ENCODE measurements around the gene APBA1. TPM values are rescaled to one million over a fixed set of nuclear protein-coding genes. Genes with fewer than 3 reads are reported as not detected.

APBA1 gene
- total RNA-seq, 4 donors from 2014 or later, result 3.3 to 9.7 (median 5.2) TPM

DNA sequence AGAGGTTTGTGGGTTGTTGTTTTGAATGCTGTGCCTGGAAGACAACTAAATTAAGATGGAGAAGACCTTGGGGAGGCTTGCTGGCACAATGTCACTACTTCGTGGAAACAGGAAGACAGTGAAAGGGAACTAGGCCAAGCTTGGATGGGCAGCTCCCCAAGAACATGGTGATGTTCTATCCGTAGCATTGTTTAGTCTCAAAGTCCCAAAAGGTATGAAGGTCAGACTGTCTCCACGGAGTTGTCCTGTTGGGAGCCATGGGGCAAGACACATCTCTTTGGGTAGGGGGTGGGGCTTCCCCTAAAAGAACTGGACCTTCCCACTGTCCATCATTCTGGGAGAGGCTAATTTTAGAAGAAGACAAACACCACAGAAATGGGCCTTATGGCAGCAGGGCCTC lies 206.7 kb downstream of the APBA1 start:
- Histone ChIP-seq H3K36me3 (peaks cover 0 to 10% (median 0%) of the 10 kb centered on the region in 4 donors), H3K27me3 (no peaks in the 10 kb centered on the region), H3K9me3 (no peaks in the 10 kb centered on the region), H3K4me3 (no peak overlapping the region), H3K27ac (replicated peaks in 1 of 4) (peak overlapping the region in 3 of 4 donors; percentile 34 to 50 (median 35)), H3K4me1 (peaks cover 0 to 19% (median 17%) of the 10 kb centered on the region in 4 donors)
- WGBS, result 18% methylated on average over 3 of the region's 3 CpGs
- TF ChIP-seq, protein P1, sequence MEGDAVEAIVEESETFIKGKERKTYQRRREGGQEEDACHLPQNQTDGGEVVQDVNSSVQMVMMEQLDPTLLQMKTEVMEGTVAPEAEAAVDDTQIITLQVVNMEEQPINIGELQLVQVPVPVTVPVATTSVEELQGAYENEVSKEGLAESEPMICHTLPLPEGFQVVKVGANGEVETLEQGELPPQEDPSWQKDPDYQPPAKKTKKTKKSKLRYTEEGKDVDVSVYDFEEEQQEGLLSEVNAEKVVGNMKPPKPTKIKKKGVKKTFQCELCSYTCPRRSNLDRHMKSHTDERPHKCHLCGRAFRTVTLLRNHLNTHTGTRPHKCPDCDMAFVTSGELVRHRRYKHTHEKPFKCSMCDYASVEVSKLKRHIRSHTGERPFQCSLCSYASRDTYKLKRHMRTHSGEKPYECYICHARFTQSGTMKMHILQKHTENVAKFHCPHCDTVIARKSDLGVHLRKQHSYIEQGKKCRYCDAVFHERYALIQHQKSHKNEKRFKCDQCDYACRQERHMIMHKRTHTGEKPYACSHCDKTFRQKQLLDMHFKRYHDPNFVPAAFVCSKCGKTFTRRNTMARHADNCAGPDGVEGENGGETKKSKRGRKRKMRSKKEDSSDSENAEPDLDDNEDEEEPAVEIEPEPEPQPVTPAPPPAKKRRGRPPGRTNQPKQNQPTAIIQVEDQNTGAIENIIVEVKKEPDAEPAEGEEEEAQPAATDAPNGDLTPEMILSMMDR (IDR thresholded peaks at IDR 0.05), result no peak
- TF ChIP-seq POLR2AphosphoS5 (IDR thresholded peaks at IDR 0.05), result peak; percentile 26 to 71
- intact Hi-C loops (cut with DNase I), result no loop called here
- DNase-seq (ENCODE audit: extremely low spot score), result no peak

DNA sequence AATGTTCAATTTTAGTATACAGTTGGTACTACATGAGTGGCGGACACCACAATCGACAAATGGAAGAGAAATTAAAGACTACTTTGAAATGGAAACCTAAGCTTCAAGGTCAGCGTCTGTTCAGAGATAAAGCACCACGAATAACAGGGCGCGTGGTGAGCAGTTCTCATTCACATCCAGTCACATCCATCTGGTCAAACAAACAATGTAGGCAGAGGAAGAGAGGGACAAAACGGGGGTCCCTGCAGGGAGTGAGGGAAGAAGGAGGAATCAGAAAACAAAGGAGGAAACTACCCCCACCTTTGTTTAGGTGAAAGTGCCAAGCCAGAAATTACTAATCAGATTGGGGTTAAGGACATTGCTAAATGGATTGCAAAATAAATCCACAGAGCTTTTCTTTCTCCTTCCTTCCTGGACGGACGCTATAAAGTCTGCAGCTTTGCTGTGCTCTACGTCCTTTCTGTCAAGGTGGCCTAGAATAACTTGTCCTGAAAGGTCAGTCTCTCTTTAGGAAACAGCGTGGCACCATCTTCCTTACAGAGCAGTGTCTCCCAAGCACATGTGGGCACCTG lies 208.6 kb downstream of the APBA1 start:
- WGBS, result 66% methylated on average over 11 of the region's 11 CpGs
- no peak overlapping the region for H3K27ac ChIP-seq (replicated peaks in 1 of 4)
- no peak overlapping the region for H3K4me3 ChIP-seq
- TF ChIP-seq EP300 (IDR thresholded peaks at IDR 0.05) (no peak), POLR2AphosphoS5 (IDR thresholded peaks at IDR 0.05) (no peak), POLR2A (IDR thresholded peaks at IDR 0.05; ENCODE audit: low read depth) (no peak)
- TF ChIP-seq, protein P1 (IDR thresholded peaks at IDR 0.05), result no peak
- H3K9me3 ChIP-seq, result no peaks in the 10 kb centered on the region
- DNase-seq (ENCODE audit: extremely low spot score), result no peak
- no peaks in the 10 kb centered on the region for H3K27me3 ChIP-seq
- H3K36me3 ChIP-seq, result peaks cover 0 to 10% (median 0%) of the 10 kb centered on the region in 4 donors
- intact Hi-C loops (cut with DNase I), result no loop called here
- peaks cover 0 to 19% (median 17%) of the 10 kb centered on the region in 4 donors for H3K4me1 ChIP-seq

DNA sequence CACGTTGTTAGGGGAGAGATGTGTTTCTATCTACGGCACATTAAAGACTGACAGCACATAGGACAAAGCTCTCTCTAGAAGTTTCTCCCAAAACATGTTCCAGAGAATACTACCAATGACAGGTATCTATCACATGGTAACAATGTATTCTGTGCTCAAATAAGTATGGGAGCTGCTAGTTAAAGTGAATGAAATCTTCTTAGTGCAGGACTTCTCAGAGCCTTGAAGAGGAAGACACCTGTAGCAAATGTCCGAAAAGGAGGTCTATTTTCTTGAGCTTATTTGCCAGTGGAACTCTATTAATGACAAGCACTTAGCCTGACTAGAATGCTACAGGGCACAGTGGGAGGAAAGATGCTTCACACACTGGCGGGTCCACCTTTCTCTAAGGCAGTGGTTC lies 209.8 kb downstream of the APBA1 start:
- Histone ChIP-seq H3K9me3 (no peaks in the 10 kb centered on the region), H3K4me3 (no peak overlapping the region), H3K27ac (replicated peaks in 1 of 4) (no peak overlapping the region), H3K27me3 (no peaks in the 10 kb centered on the region), H3K36me3 (peaks cover 0 to 6% (median 0%) of the 10 kb centered on the region in 4 donors), H3K4me1 (peaks cover 0 to 19% (median 17%) of the 10 kb centered on the region in 4 donors)
- no peak for DNase-seq (ENCODE audit: extremely low spot score)
- WGBS, result 85% methylated on average over 4 of the region's 4 CpGs
- intact Hi-C loops (cut with DNase I), result no loop called here
- TF ChIP-seq POLR2AphosphoS5 (IDR thresholded peaks at IDR 0.05) (no peak), POLR2A (IDR thresholded peaks at IDR 0.05; ENCODE audit: low read depth) (no peak), EP300 (IDR thresholded peaks at IDR 0.05) (no peak)
- TF ChIP-seq, protein P1 (IDR thresholded peaks at IDR 0.05), result no peak

DNA sequence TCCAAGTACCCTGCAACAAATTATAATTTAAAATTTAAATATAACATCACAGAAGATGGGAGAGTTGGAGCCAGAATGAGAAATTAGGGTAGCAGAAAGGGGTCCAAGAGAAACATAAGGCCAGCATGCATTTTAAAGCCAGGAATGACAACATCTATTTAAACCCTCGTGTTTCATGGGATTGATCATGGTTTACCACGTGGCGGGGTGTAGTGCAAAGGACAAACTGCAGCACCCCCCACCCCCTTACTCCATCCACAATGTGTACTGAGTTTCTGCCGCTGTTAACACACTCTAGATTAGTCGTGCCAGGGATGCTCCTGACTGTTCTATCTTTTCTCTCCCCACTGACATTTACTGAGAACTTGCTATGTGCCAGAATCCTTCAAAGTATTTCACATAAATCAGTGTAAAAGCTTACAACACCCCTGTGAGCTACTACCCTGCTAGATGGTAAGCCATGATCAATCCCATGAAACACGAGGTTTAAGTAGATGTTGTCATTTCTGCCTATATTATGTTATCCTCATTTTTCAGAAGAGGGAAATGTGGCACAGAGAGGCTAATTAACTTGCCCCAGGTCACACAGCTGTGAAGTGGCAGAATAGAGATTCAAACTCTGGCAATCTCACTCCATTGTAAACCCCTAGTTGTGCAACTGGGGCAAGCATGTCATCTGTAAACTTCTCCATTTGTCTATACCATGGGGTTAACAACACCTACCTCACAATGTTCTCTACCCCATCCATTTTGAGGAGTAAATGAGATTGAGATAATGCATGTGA lies 210.9 kb downstream of the APBA1 start:
- intact Hi-C loops (cut with DNase I), result no loop called here
- Histone ChIP-seq H3K9me3 (no peaks in the 10 kb centered on the region), H3K27me3 (no peaks in the 10 kb centered on the region), H3K36me3 (peaks cover 0 to 2% (median 0%) of the 10 kb centered on the region in 4 donors), H3K4me1 (peaks cover 0 to 14% (median 13%) of the 10 kb centered on the region in 4 donors), H3K4me3 (no peak overlapping the region), H3K27ac (replicated peaks in 1 of 4) (no peak overlapping the region)
- 87% methylated on average over 6 of the region's 6 CpGs for WGBS
- TF ChIP-seq, protein P1 (IDR thresholded peaks at IDR 0.05), result no peak
- no peak for TF ChIP-seq POLR2A (IDR thresholded peaks at IDR 0.05; ENCODE audit: low read depth)
- no peak for TF ChIP-seq EP300 (IDR thresholded peaks at IDR 0.05)
- no peak for TF ChIP-seq POLR2AphosphoS5 (IDR thresholded peaks at IDR 0.05)
- no peak for DNase-seq (ENCODE audit: extremely low spot score)

Data from esophagus muscularis mucosa (tissue), 4 donors.